Memory B cell (primary cell): ENCODE measurements around the gene VCPKMT.

Experiments used
- ATAC-seq: fragments of 150-1000 bp; cut with Tn5 transposase; 2 replicates; pipeline ENCODE4 v1.10.0; 2021; ENCODE audit warnings: low read depth, mild to moderate bottlenecking, moderate library complexity
- DNase-seq, 2 donors: peaks; one replicate each; pipeline ENCODE4 v3.0.0; 2022; ENCODE audit warnings: low spot score in 2 of 2
- H3K27ac Mint-ChIP-seq: one replicate; pipeline ENCODE4 v1.8.0; 2022; ENCODE audit warnings: mild to moderate bottlenecking, moderate library complexity, mixed read lengths
- H3K27me3 Mint-ChIP-seq: one replicate; pipeline ENCODE4 v1.8.0; 2022; ENCODE audit warnings: mixed read lengths
- H3K36me3 Mint-ChIP-seq: one replicate; pipeline ENCODE4 v1.8.0; 2022; ENCODE audit warnings: mild to moderate bottlenecking, mixed read lengths
- H3K4me1 Mint-ChIP-seq: one replicate; pipeline ENCODE4 v1.8.0; 2022; ENCODE audit warnings: mixed read lengths
- H3K4me3 Mint-ChIP-seq: one replicate; pipeline ENCODE4 v1.8.0; 2022; ENCODE audit warnings: mild to moderate bottlenecking, moderate library complexity, mixed read lengths
- H3K9me3 Mint-ChIP-seq: one replicate; pipeline ENCODE4 v1.8.0; 2022; ENCODE audit warnings: mixed read lengths

VCPKMT gene

DNA sequence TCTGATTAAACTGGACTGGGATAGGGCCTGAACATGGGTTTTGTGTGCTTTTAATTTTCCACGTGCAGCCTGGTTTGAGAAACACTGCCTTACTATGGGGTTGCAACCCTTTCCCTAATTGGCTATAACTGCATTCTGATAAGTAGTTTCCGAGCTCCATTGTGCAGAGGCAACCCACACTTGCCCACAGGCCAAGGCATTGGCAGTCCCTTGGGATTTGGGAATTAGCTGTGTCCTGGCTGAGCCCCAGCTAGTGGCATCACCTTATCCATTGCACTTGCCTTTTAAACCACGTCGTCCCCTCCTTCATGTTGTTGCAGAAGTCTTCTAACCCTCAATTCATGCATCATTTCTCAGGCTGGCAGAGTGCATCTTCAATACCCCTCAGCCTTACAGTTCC is 10.2 kb downstream of the VCPKMT start:
- ATAC-seq, result no peak
- H3K4me1 Mint-ChIP-seq, result peaks cover 10% of the 10 kb centered on the region
- peak overlapping the region; percentile 35 for H3K27ac Mint-ChIP-seq
- no peaks in the 10 kb centered on the region for H3K9me3 Mint-ChIP-seq
- H3K27me3 Mint-ChIP-seq, result no peaks in the 10 kb centered on the region
- peaks cover 11% of the 10 kb centered on the region for H3K36me3 Mint-ChIP-seq
- DNase-seq, result no peak
- H3K4me3 Mint-ChIP-seq, result no peak overlapping the region

DNA sequence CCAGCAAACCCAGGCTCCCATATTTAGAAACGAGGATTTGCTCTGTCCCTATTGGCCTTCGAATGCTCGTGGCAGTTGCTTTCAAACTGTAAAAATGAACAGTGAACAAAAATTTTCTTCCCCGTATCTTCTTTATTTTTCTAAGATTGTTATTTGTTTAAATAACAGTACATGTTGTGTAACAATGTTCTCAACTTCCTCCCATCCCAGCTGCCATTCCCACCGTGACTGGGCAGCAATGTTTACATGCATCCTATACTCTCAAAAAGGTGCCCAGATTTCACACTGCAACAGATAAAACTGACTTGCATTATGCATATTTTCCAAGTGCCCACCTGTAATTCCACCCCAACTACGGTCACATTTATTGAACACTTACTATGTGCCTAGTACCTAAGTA is 12.8 kb downstream of the VCPKMT start:
- H3K4me3 Mint-ChIP-seq, result peak overlapping the region; percentile 64
- peak overlapping the region; percentile 85 for H3K27ac Mint-ChIP-seq
- no peaks in the 10 kb centered on the region for H3K9me3 Mint-ChIP-seq
- H3K27me3 Mint-ChIP-seq, result no peaks in the 10 kb centered on the region
- ATAC-seq (no peak), DNase-seq (no peak)
- peaks cover 12% of the 10 kb centered on the region for H3K36me3 Mint-ChIP-seq
- H3K4me1 Mint-ChIP-seq, result peaks cover 23% of the 10 kb centered on the region

DNA sequence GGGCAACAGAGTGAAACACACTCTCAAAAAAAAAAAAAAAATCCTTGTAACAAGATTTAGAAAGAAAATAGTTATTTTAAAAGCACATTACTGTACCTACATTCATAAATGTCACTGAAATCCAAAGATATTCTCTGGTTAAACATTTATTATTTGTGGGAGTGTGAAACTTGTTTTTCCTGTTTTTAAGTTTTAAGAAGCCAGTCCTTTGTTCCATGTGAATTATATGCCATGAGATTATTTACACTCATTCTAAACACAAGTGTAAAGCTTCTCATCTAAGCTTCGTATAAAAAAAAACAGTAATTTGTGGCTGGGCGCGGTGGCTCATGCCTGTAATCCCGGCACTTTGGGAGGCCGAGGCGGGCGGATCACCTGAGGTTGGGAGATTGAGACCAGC is 15.0 kb downstream of the VCPKMT start:
- DNase-seq (no peak), ATAC-seq (no peak)
- H3K9me3 Mint-ChIP-seq, result no peaks in the 10 kb centered on the region
- no peak overlapping the region for H3K4me3 Mint-ChIP-seq
- peaks cover 16% of the 10 kb centered on the region for H3K36me3 Mint-ChIP-seq
- H3K27me3 Mint-ChIP-seq, result no peaks in the 10 kb centered on the region
- H3K27ac Mint-ChIP-seq, result no peak overlapping the region
- peaks cover 28% of the 10 kb centered on the region for H3K4me1 Mint-ChIP-seq

DNA sequence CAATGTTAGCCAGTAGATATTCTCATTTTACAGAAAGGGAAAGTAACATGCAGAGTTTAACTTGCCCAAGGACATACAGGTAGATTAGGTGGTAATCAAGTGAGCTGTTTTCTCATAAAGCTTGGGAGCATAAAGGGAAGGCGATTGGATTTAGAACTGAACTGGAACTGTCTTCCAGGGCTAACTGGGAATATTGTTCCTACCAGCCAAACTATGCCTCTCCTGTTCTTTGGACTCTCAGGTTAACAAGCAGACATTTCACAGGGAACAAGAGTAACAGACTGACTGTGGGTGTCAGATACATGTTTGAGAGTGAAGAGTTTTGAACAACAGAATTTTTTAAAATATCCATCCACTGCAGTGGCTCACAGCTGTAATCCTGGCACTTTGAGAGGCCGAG is 15.6 kb downstream of the VCPKMT start:
- no peaks in the 10 kb centered on the region for H3K9me3 Mint-ChIP-seq
- ATAC-seq (no peak), DNase-seq (no peak)
- H3K27ac Mint-ChIP-seq, result no peak overlapping the region
- H3K4me1 Mint-ChIP-seq, result peaks cover 32% of the 10 kb centered on the region
- H3K36me3 Mint-ChIP-seq, result peaks cover 16% of the 10 kb centered on the region
- H3K4me3 Mint-ChIP-seq, result no peak overlapping the region
- H3K27me3 Mint-ChIP-seq, result no peaks in the 10 kb centered on the region

DNA sequence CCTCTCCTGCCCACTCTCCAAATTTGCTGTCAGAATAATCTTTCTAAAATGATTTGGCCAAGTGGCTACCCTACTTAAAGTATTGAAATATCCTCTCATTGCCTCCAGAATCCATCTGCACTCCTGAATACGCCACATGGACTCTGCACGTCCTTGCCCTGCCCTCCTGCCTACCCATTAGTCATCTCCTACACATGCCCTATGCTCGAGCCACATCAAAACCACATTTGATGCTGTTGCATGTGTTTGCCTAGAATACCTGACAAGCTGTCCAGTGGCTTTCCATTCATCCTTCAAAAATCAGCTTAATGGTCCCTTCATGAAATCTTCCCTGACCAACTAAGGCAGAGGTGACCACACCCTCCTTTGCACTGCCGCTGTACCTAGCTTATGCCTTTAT is 17.0 kb downstream of the VCPKMT start:
- Mint-ChIP-seq H3K36me3 (peaks cover 18% of the 10 kb centered on the region), H3K9me3 (no peaks in the 10 kb centered on the region), H3K4me1 (peaks cover 35% of the 10 kb centered on the region), H3K27me3 (no peaks in the 10 kb centered on the region), H3K4me3 (no peak overlapping the region), H3K27ac (peak overlapping the region; percentile 42)
- ATAC-seq (no peak), DNase-seq (no peak)

DNA sequence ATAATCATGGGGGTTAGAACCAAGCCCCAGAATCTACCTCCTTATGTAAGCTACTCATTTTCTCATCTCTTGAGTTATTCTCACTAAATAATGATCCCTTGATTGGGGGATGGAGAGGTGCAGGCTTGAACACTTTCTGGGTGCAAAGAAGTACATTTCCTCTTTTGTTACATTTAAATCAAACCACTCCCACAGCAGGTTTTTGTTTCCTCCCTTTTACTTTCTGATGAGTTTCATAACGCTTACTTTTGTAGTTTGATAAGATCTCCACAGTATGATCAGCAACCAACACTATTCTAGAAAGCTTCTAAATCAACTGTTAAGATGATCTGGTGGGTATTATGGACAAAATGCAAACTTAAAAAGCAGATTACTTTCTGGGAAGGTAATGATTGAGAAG is 20.5 kb downstream of the VCPKMT start:
- no peaks in the 10 kb centered on the region for H3K27me3 Mint-ChIP-seq
- H3K4me3 Mint-ChIP-seq, result peak overlapping the region; percentile 78
- H3K36me3 Mint-ChIP-seq, result peaks cover 23% of the 10 kb centered on the region
- no peaks in the 10 kb centered on the region for H3K9me3 Mint-ChIP-seq
- peaks cover 48% of the 10 kb centered on the region for H3K4me1 Mint-ChIP-seq
- peak overlapping the region; percentile 89 for H3K27ac Mint-ChIP-seq
- DNase-seq, result no peak
- peak; percentile 87 for ATAC-seq

DNA sequence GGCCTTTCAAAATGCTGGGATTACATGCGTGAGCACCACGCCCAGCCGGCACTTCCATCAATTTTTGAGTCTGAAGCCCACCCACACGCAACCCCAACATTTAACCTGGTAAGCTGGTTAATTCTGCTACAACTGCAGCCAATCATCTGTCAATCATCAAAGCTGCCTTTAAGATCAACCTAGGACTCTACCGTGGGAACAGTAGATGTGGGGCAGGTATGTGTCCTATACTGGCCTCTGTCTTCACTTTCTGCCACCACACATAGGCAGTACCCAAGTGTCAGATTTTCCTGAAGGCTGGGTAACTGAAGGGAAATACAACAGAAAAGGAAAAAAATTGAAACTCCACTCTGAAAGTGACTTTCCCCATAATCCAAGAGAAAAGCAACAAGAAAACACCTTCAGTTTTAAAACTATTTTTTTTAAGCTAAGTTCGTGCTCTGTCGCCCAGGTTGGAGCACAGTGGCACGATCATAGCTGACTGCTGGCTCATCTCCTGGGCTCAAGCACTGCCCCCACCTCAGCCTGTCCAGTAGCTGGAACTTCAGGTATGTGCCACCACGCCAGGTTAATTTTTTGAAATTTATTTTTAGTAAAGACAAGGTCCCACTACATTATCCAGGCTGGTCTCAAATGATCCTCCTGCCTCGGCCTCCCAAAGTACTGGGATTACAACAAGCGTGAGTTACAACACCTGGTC is 22.2 kb downstream of the VCPKMT start:
- Mint-ChIP-seq H3K36me3 (peaks cover 20% of the 10 kb centered on the region), H3K27me3 (no peaks in the 10 kb centered on the region), H3K4me3 (no peak overlapping the region), H3K27ac (no peak overlapping the region), H3K4me1 (peaks cover 45% of the 10 kb centered on the region), H3K9me3 (no peaks in the 10 kb centered on the region)
- DNase-seq (no peak), ATAC-seq (no peak)

DNA sequence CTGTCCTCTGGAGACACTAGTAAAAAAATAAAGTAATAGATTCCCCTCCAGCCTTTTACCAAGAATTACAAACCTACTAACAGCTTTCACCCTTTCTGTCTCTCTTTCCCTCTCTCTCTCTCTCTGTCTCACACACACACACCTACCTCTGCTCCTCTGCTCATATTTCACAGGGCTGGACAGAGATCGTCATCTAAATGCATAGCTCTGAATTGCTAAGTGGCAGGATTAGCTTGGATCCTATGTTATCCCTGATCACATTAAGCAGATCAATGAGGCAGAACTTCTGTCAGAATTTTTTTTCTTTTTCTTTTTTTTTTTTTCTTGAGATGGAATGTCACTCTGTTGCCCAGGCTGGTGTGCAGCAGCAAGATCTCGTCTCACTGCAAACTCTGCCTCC is 22.9 kb downstream of the VCPKMT start:
- ATAC-seq, result no peak
- peaks cover 18% of the 10 kb centered on the region for H3K36me3 Mint-ChIP-seq
- no peaks in the 10 kb centered on the region for H3K27me3 Mint-ChIP-seq
- no peak for DNase-seq
- peak overlapping the region; percentile 3 for H3K27ac Mint-ChIP-seq
- H3K9me3 Mint-ChIP-seq, result no peaks in the 10 kb centered on the region
- peaks cover 42% of the 10 kb centered on the region for H3K4me1 Mint-ChIP-seq
- H3K4me3 Mint-ChIP-seq, result no peak overlapping the region

DNA sequence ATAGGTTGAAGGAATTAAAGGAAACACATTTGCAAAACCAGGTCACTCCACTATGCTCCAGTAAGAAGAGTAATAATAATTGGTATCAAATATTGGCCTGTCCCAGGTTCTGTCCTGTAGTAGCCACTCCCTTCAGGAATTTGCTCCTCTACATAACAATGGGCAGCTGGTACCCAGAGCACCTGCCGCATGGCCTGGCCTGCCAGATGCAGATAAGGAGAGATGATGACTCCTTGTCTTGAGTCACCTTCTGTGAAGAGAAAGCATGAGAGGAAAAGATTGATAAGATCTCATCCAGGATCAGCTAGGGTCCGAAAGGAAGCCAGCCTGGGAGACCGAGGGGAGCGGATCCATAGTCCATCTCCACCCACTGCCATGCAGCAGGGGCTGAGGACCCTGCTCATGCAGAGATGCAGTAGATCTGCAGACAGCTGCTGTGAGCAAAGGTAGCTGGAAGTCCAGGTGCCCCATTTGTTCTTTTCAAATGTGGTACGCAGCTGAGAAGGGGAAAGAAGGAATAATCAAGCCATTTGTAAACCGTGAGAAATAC is 24.3 kb downstream of the VCPKMT start:
- no peaks in the 10 kb centered on the region for H3K27me3 Mint-ChIP-seq
- H3K4me1 Mint-ChIP-seq, result peaks cover 49% of the 10 kb centered on the region
- no peak overlapping the region for H3K4me3 Mint-ChIP-seq
- H3K9me3 Mint-ChIP-seq, result no peaks in the 10 kb centered on the region
- peaks cover 20% of the 10 kb centered on the region for H3K36me3 Mint-ChIP-seq
- no peak overlapping the region for H3K27ac Mint-ChIP-seq
- DNase-seq, result no peak
- ATAC-seq, result no peak

DNA sequence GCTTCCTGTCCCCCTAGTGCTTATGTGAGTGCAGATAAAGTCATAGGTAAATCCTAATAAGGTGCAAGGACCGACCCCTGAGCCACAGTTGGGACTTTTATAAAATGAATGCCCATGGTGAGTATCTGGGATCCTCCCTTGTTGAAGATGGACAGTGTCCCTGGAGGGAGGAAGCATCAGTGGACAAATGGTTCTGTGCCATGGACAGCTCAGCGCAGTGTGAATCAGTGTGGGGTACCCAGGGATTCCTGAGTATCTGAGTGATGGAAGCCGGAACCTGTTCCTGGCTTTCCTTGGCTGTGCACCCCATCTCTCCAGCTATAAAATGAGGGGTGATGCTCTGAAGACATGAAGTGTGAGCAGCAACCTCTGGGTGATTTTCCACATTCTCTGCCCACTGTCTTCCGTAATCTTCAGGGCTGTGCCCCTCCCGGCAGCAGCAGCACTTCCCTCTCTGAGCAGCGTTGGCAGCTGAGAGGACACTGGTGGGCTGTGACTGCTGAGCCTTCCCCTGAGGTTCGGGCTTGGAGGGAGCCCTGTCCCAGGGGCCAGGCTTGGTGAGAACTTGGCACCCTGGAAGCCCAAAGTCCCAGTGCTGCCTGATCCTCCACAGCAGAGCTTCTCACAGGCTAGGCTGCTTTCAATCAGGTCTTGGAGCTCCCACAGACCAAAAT is 25.0 kb downstream of the VCPKMT start:
- ATAC-seq (peak; percentile 37), DNase-seq (no peak)
- Mint-ChIP-seq H3K4me1 (peaks cover 43% of the 10 kb centered on the region), H3K27me3 (no peaks in the 10 kb centered on the region), H3K27ac (peak overlapping the region; percentile 0), H3K36me3 (peaks cover 14% of the 10 kb centered on the region), H3K9me3 (no peaks in the 10 kb centered on the region), H3K4me3 (no peak overlapping the region)

DNA sequence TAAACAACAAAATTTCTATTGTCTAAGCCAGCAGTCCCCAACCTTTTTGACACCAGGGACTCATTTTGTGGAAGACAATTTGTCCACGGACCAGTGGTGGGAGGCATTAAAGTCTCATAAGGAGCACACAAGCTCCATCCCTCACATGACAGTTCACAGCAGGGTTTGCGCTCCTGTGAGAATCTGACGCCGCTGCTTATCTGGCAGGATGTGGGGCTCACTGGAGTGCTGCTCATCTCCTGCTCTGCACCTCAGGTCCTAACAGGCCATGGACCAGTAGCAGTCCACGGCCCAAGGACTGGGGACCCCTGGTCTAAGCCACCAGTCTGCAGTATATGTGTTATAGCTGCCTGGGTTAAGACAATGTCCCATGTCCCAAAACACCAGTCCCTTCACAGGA is 27.2 kb downstream of the VCPKMT start:
- H3K4me1 Mint-ChIP-seq, result peaks cover 54% of the 10 kb centered on the region
- H3K27me3 Mint-ChIP-seq, result no peaks in the 10 kb centered on the region
- H3K27ac Mint-ChIP-seq, result peak overlapping the region; percentile 93
- no peak for ATAC-seq
- H3K9me3 Mint-ChIP-seq, result no peaks in the 10 kb centered on the region
- DNase-seq, result no peak
- H3K4me3 Mint-ChIP-seq, result no peak overlapping the region
- H3K36me3 Mint-ChIP-seq, result peaks cover 10% of the 10 kb centered on the region

DNA sequence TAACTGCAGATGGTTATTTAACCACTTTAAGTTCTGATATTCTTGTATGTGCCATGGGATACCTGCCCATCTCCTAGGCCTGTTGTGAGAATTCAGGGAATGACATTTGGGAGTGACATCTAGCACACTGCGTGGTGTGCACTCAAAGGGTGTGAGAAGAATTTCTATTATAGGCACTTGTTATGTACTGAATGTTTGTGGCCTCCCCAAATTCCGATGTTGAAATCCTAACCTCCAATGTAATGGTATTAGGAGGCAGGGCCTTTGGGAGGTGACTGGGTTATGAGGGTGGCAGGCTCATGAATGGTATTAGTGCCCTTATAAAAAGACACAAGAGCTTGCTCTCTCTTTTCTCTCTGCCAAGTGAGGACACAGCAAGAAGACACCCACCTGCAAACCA is 27.6 kb downstream of the VCPKMT start:
- H3K36me3 Mint-ChIP-seq, result peaks cover 9% of the 10 kb centered on the region
- peak overlapping the region; percentile 93 for H3K27ac Mint-ChIP-seq

DNA sequence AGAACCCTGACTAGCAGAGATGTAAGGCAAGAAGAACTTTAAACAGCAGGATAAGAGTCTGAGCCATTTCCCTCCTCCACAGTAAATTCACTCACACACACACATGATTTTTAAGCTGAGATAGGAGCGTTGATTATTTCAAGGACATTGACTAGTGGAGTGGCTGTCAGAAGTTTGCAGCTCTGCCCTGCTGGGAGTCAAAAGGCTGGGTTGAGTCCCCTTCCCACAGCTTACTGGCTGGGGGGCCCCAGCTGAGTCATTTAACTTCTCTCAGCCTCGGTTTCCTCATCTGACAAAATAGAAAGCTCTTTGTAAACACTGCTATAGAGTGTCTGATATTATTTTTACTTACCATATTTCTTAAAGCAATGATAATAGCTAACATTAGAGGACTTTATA is 28.3 kb downstream of the VCPKMT start:
- Mint-ChIP-seq H3K9me3 (no peaks in the 10 kb centered on the region), H3K4me1 (peaks cover 54% of the 10 kb centered on the region), H3K4me3 (peak overlapping the region; percentile 35), H3K27me3 (no peaks in the 10 kb centered on the region), H3K27ac (peak overlapping the region; percentile 93), H3K36me3 (peaks cover 9% of the 10 kb centered on the region)
- DNase-seq (no peak), ATAC-seq (no peak)

More for the DNA sequence above, 27.6 kb downstream of the VCPKMT start:
- Mint-ChIP-seq H3K9me3 (no peaks in the 10 kb centered on the region), H3K27me3 (no peaks in the 10 kb centered on the region), H3K4me3 (no peak overlapping the region), H3K4me1 (peaks cover 54% of the 10 kb centered on the region)
- ATAC-seq, result no peak
- DNase-seq, result no peak

DNA sequence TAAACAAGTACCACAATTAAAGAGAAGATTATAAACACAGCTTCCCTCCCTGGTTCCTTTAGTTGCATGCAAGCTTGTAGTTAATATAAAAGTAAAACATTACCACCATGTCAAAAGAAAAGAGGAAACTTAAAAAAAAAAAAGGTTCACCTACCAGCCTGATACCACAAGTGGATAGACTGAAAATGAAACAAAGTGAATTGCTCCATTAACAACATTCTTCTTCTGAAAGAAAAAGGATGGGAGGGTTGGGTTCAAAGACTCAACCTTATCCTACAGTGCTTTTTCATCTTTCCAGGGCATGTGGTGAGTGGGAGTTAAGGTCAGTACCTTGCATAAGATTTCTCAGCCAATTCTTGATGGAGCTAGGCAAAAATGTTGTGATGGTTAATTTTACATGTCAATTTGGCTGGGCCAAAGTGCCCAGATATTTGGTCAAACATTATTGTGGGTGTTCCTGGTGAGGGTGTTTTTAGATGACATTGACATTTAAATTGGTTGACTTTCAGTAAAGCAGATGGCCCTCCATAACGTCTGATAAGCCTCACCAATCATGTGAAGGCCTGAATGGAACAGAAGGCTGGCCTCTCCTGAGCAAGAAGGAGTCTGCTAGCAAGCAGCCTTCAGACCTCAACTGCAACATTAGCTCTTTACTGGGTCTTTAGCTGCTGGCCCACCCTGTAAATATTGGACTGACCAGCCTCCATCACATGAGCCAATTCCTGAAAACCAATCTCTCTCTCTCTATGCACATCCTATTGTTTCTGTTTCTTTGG is 28.8 kb downstream of the VCPKMT start:
- Mint-ChIP-seq H3K4me1 (peaks cover 51% of the 10 kb centered on the region), H3K36me3 (peaks cover 5% of the 10 kb centered on the region), H3K4me3 (peak overlapping the region; percentile 50), H3K9me3 (no peaks in the 10 kb centered on the region), H3K27ac (peak overlapping the region; percentile 93), H3K27me3 (no peaks in the 10 kb centered on the region)
- no peak for ATAC-seq
- no peak for DNase-seq
